Measurements from ENCODE around the gene DPF3. TPM values are rescaled to one million over a fixed set of nuclear protein-coding genes. Genes with fewer than 3 reads are reported as not detected.

DPF3 gene
- polyA plus RNA-seq, 1 experiment = 15.8 TPM

DNA sequence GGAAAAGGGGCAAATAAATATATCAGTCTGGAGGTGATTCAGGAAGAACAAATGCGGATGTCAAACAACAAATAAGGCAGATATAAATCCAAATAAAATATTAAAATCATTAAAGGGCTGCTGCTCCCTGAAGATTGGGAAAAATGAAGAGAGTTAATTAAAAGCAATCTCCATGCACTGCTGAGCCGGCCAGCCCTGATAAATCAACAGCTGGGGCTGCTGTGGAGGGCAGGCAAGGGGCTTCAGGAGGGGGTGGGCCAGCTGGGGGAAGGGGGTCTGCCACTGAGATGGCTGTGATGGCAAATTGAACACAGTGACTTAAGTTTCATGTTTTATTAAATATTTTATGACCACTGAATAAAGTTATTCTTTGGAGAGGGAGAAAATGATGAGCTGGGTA lies 12.4 kb downstream of the DPF3 start:
- no peak overlapping the region for H3K27ac ChIP-seq (ENCODE audit: low read depth, low read length)
- no peak for TF ChIP-seq CTCF (IDR thresholded peaks at IDR 0.05; ENCODE audit: low read depth, low read length)
- ChIA-PET POLR2A (no interaction called here), CTCF (interaction anchor here (0.7 kb wide), 1 partner anchor 10 kb away, joined by 8 read pairs; no protein-coding TSS in a partner anchor)
- no peaks in the 10 kb centered on the region for H3K27me3 ChIP-seq (ENCODE audit: control insufficient read depth, insufficient read depth, low read length)
- H3K4me3 ChIP-seq (ENCODE audit: low read depth, low read length) = no peak overlapping the region
- DNase-seq (ENCODE audit: low read depth, low spot score) = no peak
- H3K9me3 ChIP-seq (ENCODE audit: control insufficient read depth, insufficient read depth, low read length) = no peaks in the 10 kb centered on the region

DNA sequence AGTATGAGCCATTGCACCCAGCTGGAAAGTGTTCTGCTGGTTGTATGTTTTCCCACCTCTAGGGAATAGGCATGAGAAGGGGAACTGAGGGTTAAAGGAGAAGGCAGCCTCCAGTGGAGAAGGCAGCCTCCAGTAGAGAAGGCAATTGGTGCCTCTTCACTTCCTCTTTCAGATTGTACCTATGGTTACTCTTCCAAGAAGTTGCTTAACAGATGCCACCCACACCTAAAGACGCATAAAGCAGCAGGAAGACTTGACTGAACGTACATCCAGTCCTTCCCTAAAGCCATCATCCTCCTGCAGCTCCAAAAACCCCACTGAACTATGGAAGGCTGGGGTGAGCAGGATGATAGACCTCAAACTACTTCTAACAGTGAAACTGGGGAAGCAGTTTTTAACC lies 13.1 kb downstream of the DPF3 start:
- ChIA-PET POLR2A (no interaction called here), CTCF (no interaction called here)

GRCh38 chr14:72880164-72880563 lies 13.7 kb downstream of the DPF3 start:
- ChIA-PET POLR2A (no interaction called here), CTCF (no interaction called here)
- Histone ChIP-seq H3K9me3 (ENCODE audit: control insufficient read depth, insufficient read depth, low read length) (no peaks in the 10 kb centered on the region), H3K27me3 (ENCODE audit: control insufficient read depth, insufficient read depth, low read length) (no peaks in the 10 kb centered on the region), H3K4me3 (ENCODE audit: low read depth, low read length) (no peak overlapping the region), H3K27ac (ENCODE audit: low read depth, low read length) (no peak overlapping the region)
- no peak for TF ChIP-seq CTCF (IDR thresholded peaks at IDR 0.05; ENCODE audit: low read depth, low read length)
- no peak for DNase-seq (ENCODE audit: low read depth, low spot score)

More for the DNA sequence above, 13.1 kb downstream of the DPF3 start:
- TF ChIP-seq CTCF (IDR thresholded peaks at IDR 0.05; ENCODE audit: low read depth, low read length) = no peak
- Histone ChIP-seq H3K27ac (ENCODE audit: low read depth, low read length) (no peak overlapping the region), H3K9me3 (ENCODE audit: control insufficient read depth, insufficient read depth, low read length) (no peaks in the 10 kb centered on the region), H3K4me3 (ENCODE audit: low read depth, low read length) (no peak overlapping the region), H3K27me3 (ENCODE audit: control insufficient read depth, insufficient read depth, low read length) (no peaks in the 10 kb centered on the region)
- DNase-seq (ENCODE audit: low read depth, low spot score) = no peak

GRCh38 chr14:72879431-72879830 lies 14.5 kb downstream of the DPF3 start:
- ChIA-PET POLR2A (no interaction called here), CTCF (no interaction called here)

DNA sequence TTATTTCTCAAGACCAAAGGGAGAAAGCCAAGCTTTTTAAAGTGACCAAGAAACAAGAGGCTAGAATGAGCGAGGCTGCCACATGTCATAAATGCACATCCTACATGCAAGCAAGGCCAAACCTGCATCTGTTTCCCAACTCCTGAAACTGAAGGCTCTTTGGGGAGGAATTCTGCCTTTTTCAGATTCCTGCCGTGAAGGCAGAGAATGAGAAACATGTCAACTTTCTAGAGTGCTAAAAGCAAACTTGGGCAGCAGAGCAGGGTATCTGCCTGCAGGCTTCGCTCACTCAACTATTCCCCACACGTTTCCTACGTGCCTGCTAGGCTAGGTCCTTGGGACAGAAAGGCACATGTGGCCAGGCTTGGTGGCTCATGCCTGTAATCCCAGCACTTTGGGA lies 15.2 kb downstream of the DPF3 start:
- Histone ChIP-seq H3K4me3 (ENCODE audit: low read depth, low read length) (no peak overlapping the region), H3K27ac (ENCODE audit: low read depth, low read length) (no peak overlapping the region), H3K27me3 (ENCODE audit: control insufficient read depth, insufficient read depth, low read length) (no peaks in the 10 kb centered on the region), H3K9me3 (ENCODE audit: control insufficient read depth, insufficient read depth, low read length) (no peaks in the 10 kb centered on the region)
- no peak for TF ChIP-seq CTCF (IDR thresholded peaks at IDR 0.05; ENCODE audit: low read depth, low read length)
- ChIA-PET CTCF (interaction anchor here (1.1 kb wide), 1 partner anchor 365 kb away, joined by 4 read pairs; no protein-coding TSS in a partner anchor), POLR2A (no interaction called here)
- no peak for DNase-seq (ENCODE audit: low read depth, low spot score)

More at GRCh38 chr14:72879431-72879830, 14.5 kb downstream of the DPF3 start:
- Histone ChIP-seq H3K4me3 (ENCODE audit: low read depth, low read length) (no peak overlapping the region), H3K9me3 (ENCODE audit: control insufficient read depth, insufficient read depth, low read length) (no peaks in the 10 kb centered on the region), H3K27me3 (ENCODE audit: control insufficient read depth, insufficient read depth, low read length) (no peaks in the 10 kb centered on the region), H3K27ac (ENCODE audit: low read depth, low read length) (no peak overlapping the region)
- TF ChIP-seq CTCF (IDR thresholded peaks at IDR 0.05; ENCODE audit: low read depth, low read length) = no peak
- DNase-seq (ENCODE audit: low read depth, low spot score) = no peak

Measured in AG04450 (cell line).